Stimulated activated naive CD8-positive, alpha-beta T cell treated with anti-CD3 and anti-CD28 coated beads, Interleukin-15, Interleukin-2, amounts not matched to agents 100 ng/mL and 50 ng/mL, for 24 hours (primary cell): ENCODE data around the gene MARK1.

Source experiments
- H3K27ac Mint-ChIP-seq: one replicate; pipeline ENCODE4 v1.8.0; 2021; ENCODE audit warnings: mild to moderate bottlenecking, mixed read lengths
- H3K27me3 Mint-ChIP-seq: one replicate; pipeline ENCODE4 v1.8.0; 2021; ENCODE audit warnings: mixed read lengths
- H3K36me3 Mint-ChIP-seq: one replicate; pipeline ENCODE4 v1.8.0; 2021; ENCODE audit warnings: low read depth, mixed read lengths
- H3K4me1 Mint-ChIP-seq: one replicate; pipeline ENCODE4 v1.8.0; 2021; ENCODE audit warnings: low read depth, mixed read lengths
- H3K4me3 Mint-ChIP-seq: one replicate; pipeline ENCODE4 v1.8.0; 2021; ENCODE audit warnings: mild to moderate bottlenecking, mixed read lengths
- H3K9me3 Mint-ChIP-seq: one replicate; pipeline ENCODE4 v1.8.0; 2021; ENCODE audit warnings: mixed read lengths

The MARK1 gene

DNA sequence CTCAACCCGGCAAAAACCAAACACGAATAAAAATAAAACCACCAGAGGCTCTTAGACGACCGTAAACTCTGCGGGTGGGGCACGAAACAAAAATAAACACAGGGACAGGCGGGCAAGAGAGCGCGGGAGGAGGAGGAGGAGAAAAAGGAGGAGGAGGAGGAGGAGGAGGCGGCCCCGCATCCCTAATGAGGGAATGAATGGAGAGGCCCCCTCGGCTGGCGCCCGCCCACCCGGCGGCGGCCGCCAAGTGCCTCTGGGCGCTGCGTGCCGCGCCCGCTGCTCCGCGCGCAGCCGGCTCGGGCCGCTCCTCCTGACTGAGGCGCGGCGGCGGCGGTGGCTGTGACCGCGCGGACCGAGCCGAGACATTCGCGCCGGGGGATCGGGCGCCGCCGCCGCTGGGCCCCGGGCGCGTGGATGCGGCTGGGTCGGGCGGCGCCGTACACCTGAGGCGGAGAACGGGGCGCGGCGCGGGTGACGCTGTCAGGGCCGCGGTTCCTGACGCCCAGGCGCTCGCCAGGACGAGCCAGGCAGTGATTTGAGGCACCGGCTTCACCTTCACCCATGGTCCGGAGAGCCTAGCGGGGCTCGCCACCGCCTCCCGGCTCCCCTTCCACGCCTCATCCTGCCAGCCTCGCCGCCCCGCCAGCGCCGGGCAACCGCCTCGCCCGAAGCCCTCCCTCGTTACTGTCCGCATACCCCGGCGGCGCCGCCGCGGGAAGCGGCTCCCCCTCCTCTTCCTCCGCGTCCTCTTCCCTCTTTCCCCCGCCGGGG lies at the start of gene MARK1:
Gene MARK1 (plus strand): TSS at position 229 of the 771 bp plus-strand sequence. CDS start 687 bp downstream, outside the sequence.
- peaks cover 17% of the 10 kb centered on the region for H3K4me1 Mint-ChIP-seq
- H3K9me3 Mint-ChIP-seq, result no peaks in the 10 kb centered on the region
- peak within 1 kb of the TSS; percentile 81 for H3K27ac Mint-ChIP-seq
- H3K4me3 Mint-ChIP-seq, result peak within 1 kb of the TSS; percentile 84
- H3K27me3 Mint-ChIP-seq, result peaks cover 75% of the 10 kb centered on the region
- no peaks in the 10 kb centered on the region for H3K36me3 Mint-ChIP-seq

DNA sequence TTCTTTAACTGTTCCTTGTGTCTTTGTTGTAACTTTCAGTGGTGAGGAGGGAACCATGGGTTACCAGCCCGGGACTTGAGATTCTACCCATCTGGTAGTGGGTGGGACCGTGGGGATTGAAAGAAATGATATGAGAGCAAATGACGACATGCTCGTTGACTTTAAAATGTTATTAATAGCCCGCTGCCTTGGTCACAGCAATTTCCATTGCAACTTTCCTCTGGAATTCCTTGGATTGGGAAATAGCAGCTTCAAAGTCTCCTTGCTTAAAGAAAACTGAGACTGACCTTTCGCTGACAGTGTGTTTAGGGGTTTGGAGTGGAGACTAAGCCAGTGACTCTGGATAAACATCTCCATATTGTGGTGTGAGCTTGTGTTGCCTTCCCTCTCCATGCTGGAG lies 44.2 kb upstream of the MARK1 start:
- H3K9me3 Mint-ChIP-seq, result no peaks in the 10 kb centered on the region
- no peak overlapping the region for H3K27ac Mint-ChIP-seq
- H3K36me3 Mint-ChIP-seq, result no peaks in the 10 kb centered on the region
- no peaks in the 10 kb centered on the region for H3K4me1 Mint-ChIP-seq
- H3K4me3 Mint-ChIP-seq, result no peak overlapping the region
- H3K27me3 Mint-ChIP-seq, result peaks cover 12% of the 10 kb centered on the region

- Mint-ChIP-seq H3K4me1 (no peaks in the 10 kb centered on the region), H3K4me3 (no peak overlapping the region), H3K27ac (no peak overlapping the region), H3K36me3 (no peaks in the 10 kb centered on the region), H3K27me3 (peaks cover 15% of the 10 kb centered on the region), H3K9me3 (no peaks in the 10 kb centered on the region)
These were observed 43.8 kb upstream of the MARK1 start for GRCh38 chr1:220484135-220484534.

DNA sequence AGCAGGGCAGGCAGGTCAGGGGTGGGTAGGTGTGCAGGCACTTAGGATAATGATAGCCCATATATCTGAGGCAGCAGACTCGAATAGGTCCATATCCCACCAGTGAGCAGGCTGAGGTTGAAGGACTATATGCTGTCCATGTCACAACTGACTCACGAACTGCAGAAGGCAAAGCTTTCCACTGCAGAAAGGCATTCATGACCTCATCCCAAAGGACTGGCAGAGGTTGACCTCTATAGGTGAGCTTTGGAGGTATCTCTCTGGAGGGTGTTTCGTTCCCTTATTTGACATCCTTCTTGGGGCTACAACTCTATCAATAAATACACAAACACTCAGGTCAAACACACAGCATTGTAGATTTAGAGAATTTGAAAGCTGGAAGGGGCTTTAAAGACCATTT lies 42.8 kb upstream of the MARK1 start:
- Mint-ChIP-seq H3K4me3 (no peak overlapping the region), H3K27ac (no peak overlapping the region)

DNA sequence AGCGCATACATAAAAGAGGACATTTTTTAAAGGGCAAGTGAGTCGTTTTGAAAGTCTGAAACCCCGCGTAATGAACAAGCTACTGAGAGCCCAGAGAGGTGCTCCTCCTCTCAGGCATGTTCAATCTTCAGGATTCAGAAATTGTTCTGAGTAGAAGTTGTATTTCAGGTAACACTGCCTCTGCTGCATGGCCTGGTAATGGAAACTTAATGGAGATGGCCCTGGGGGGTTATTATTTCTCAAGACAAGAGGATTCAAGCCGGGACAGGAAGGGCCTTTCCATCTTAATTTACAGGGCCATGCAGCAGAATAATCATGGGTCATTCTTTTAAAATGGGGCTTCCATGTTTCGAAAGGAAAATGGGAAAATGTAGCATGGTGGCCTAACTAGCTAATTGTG lies 42.1 kb upstream of the MARK1 start:
- H3K36me3 Mint-ChIP-seq, result no peaks in the 10 kb centered on the region
- H3K4me3 Mint-ChIP-seq, result no peak overlapping the region
- H3K4me1 Mint-ChIP-seq, result no peaks in the 10 kb centered on the region
- H3K27me3 Mint-ChIP-seq, result peaks cover 9% of the 10 kb centered on the region
- H3K9me3 Mint-ChIP-seq, result no peaks in the 10 kb centered on the region
- no peak overlapping the region for H3K27ac Mint-ChIP-seq

More for the DNA sequence above, 42.8 kb upstream of the MARK1 start:
- Mint-ChIP-seq H3K4me1 (no peaks in the 10 kb centered on the region), H3K9me3 (no peaks in the 10 kb centered on the region), H3K27me3 (peaks cover 9% of the 10 kb centered on the region), H3K36me3 (no peaks in the 10 kb centered on the region)

DNA sequence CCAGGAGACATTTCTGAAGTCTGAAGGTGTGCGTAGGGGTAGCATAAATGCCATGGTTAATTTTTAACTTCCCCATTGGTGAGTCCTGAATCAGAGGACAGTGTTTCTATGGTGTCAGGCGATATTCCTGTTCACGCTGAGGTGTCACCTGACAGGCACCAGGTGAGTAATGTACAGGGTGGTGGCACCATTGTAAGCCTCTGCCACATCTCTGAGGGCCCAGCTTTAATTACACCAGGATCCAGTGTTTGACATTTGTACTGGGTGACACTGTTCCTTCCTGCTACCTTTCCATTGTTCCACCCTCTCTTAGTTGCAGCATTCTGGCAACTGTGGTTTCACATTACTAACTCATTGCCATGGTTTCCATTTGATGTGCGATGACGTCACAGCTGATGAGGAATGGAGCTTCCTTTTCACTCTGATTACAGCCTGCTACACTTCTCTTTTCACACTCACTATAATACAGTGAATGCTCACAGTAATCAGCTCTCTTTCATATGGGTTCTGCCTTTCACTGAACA lies 40.6 kb upstream of the MARK1 start:
- no peaks in the 10 kb centered on the region for H3K9me3 Mint-ChIP-seq

GRCh38 chr1:220491891-220492290 lies 36.0 kb upstream of the MARK1 start:
- H3K36me3 Mint-ChIP-seq, result no peaks in the 10 kb centered on the region
- no peaks in the 10 kb centered on the region for H3K4me1 Mint-ChIP-seq
- no peak overlapping the region for H3K27ac Mint-ChIP-seq
- H3K4me3 Mint-ChIP-seq, result no peak overlapping the region
- peaks cover 14% of the 10 kb centered on the region for H3K27me3 Mint-ChIP-seq
- H3K9me3 Mint-ChIP-seq, result no peaks in the 10 kb centered on the region

More for the DNA sequence above, 40.6 kb upstream of the MARK1 start:
- peaks cover 9% of the 10 kb centered on the region for H3K27me3 Mint-ChIP-seq
- no peaks in the 10 kb centered on the region for H3K36me3 Mint-ChIP-seq
- H3K4me1 Mint-ChIP-seq, result no peaks in the 10 kb centered on the region
- no peak overlapping the region for H3K27ac Mint-ChIP-seq
- H3K4me3 Mint-ChIP-seq, result no peak overlapping the region

DNA sequence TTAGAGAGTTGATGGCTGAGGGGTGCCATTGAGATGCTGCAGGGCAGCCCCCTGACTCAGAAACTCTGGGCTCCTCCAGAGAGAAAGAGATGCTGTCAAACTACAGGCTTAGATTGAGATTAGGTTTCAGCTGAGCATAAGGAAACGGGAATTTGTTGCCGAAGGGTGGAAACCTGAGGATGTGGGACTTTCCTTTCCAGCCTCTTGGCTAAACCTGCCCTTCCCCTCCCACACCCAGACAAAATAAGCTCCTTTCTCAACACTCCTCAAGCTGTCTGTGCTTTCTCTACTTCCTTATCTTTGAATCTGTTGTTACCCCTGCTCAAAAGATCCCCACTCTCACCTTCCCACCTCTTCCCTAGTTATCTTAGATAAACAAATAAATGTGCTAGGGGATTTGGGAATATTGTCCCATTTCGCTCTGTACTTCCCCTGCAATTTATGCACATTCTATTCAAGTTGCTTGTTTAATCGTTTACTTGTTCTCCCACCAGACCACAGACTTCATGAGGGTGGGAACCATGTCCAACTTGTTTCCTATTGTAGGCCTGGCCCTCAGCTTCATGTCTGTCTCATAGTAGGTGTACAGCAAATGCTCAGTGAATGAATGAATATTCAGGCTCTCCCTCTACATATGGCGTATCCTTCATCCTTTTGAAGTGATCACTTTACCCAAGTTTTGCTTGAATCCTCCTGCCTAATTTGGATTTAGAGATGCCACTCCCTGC lies 30.6 kb upstream of the MARK1 start:
- Mint-ChIP-seq H3K36me3 (no peaks in the 10 kb centered on the region), H3K9me3 (no peaks in the 10 kb centered on the region), H3K27me3 (peaks cover 17% of the 10 kb centered on the region), H3K4me3 (no peak overlapping the region), H3K4me1 (no peaks in the 10 kb centered on the region), H3K27ac (no peak overlapping the region)

DNA sequence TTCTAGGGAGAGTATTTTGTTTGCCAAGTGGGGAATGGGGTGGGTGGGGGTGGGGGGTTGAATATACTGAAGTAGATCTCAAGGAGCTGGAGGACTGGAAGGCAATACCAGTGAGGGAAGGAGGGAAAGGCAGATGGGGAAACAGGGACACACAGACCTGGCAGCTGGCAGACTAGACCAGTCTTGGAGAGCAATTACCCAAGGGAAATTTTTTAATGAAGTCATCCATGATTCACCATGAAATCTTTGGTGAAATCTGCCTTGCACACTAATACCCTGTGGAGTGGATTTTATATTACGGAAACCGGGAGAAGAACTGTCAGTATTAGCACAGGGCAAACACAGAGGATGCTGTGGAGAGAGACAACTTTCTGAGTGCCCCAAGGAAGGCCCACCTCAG lies 29.7 kb upstream of the MARK1 start:
- Mint-ChIP-seq H3K9me3 (no peaks in the 10 kb centered on the region), H3K27ac (no peak overlapping the region), H3K4me1 (no peaks in the 10 kb centered on the region), H3K36me3 (no peaks in the 10 kb centered on the region), H3K4me3 (no peak overlapping the region), H3K27me3 (peaks cover 17% of the 10 kb centered on the region)

GRCh38 chr1:220500372-220500771 lies 27.6 kb upstream of the MARK1 start:
- H3K27me3 Mint-ChIP-seq, result peaks cover 14% of the 10 kb centered on the region
- H3K4me1 Mint-ChIP-seq, result no peaks in the 10 kb centered on the region
- H3K4me3 Mint-ChIP-seq, result no peak overlapping the region
- no peak overlapping the region for H3K27ac Mint-ChIP-seq
- H3K9me3 Mint-ChIP-seq, result no peaks in the 10 kb centered on the region
- no peaks in the 10 kb centered on the region for H3K36me3 Mint-ChIP-seq

DNA sequence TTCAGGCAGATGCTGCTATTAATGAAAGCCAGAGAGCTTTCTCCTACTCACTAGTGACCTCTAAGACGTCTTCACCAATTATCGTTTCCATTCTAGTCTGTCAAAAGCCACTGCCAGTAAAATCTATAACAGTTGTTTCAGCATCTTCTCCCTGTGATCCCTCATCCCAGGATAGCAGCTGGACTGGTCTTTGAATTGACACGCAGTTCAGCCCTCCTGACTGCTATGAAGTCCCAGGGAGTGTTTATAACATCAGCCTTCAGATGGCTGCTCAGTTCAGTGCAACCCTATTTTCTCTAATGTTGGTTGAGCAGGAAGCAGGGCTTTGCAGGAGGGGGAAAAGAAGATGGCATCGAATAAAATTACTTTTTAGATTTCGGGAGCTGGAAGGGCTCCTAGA lies 23.6 kb upstream of the MARK1 start:
- H3K27me3 Mint-ChIP-seq, result peaks cover 7% of the 10 kb centered on the region
- no peak overlapping the region for H3K4me3 Mint-ChIP-seq
- no peaks in the 10 kb centered on the region for H3K9me3 Mint-ChIP-seq
- no peak overlapping the region for H3K27ac Mint-ChIP-seq
- H3K36me3 Mint-ChIP-seq, result no peaks in the 10 kb centered on the region
- no peaks in the 10 kb centered on the region for H3K4me1 Mint-ChIP-seq

DNA sequence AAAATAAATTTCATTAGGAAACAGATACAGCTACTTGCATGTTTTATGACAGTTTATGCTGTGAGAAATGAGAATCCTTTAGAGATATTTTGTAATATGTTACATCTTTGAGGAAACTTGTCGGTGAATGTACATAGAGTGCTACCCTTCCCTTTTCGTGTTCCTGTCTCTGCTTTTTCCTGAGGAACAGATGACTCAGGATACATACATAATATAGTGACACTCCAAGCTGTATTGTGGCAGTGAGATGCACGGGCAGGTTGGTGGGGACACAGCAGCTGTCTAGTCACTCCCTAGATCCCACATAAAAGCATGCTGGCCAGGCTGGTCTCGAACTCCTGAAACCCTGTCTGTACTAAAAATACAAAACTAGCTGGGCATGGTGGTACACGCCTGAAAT lies 20.9 kb upstream of the MARK1 start:
- no peaks in the 10 kb centered on the region for H3K4me1 Mint-ChIP-seq
- no peak overlapping the region for H3K27ac Mint-ChIP-seq
- no peak overlapping the region for H3K4me3 Mint-ChIP-seq
- no peaks in the 10 kb centered on the region for H3K36me3 Mint-ChIP-seq
- H3K27me3 Mint-ChIP-seq, result peaks cover 10% of the 10 kb centered on the region
- no peaks in the 10 kb centered on the region for H3K9me3 Mint-ChIP-seq

DNA sequence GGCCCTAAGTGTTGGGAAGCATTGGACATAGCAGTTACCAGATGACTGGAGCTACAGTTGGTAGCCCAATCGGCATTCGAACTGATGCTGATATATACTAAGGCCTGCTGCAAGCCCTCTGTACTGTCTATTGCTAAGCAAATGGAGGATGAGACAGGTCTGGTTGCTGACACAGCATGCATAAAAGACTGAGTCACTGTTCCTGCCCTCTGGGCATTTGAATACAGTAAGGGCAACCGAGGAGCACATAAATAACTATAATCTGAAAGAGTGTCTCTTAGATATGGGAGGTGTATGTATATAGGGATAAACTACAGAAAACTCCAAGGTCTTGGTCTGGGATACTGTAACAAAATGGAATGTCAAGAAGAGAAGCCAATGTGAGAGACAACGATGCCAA lies 16.8 kb upstream of the MARK1 start:
- Mint-ChIP-seq H3K9me3 (no peaks in the 10 kb centered on the region), H3K27ac (no peak overlapping the region), H3K36me3 (no peaks in the 10 kb centered on the region), H3K27me3 (peaks cover 10% of the 10 kb centered on the region), H3K4me1 (no peaks in the 10 kb centered on the region), H3K4me3 (no peak overlapping the region)

DNA sequence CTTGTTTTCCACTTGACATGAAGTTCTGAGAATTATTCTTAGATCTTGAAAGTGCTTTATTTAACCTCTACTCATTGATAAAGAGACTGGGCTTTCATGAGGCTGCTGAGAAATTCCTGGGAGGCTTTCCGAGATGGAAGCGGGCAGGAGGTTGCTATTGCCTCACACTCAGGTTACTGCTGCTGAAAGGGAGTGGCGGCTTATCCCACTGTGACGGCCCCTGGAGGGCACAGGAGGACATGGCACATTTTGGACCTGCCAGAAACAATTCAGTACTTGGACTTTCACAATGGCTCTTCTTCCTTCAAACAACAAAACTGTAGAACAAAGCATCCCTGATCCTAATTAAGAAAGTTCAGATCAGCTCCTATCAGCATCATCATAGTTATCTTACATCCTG lies 16.2 kb upstream of the MARK1 start:
- H3K27me3 Mint-ChIP-seq, result peaks cover 13% of the 10 kb centered on the region
- no peaks in the 10 kb centered on the region for H3K9me3 Mint-ChIP-seq
- no peak overlapping the region for H3K4me3 Mint-ChIP-seq
- no peaks in the 10 kb centered on the region for H3K4me1 Mint-ChIP-seq
- no peak overlapping the region for H3K27ac Mint-ChIP-seq
- no peaks in the 10 kb centered on the region for H3K36me3 Mint-ChIP-seq

DNA sequence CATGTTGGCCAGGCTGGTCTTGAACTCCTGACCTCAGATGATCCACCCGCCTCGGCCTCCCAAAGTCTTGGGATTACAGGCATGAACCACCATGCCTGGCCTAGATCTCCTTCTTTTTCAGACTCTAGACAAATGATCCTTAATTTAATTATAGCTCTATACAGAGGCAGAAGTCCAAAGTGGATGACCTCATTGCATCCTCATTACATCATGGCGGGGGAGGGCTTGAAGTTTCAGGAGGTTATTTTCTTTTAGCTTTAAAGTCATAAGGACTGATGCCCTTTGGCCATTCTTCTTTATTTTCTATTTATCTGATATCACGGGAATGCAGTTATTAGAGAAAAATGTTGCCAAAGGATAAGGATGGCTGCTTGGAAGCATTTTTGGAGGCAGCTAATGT lies 14.1 kb upstream of the MARK1 start:
- H3K4me1 Mint-ChIP-seq, result no peaks in the 10 kb centered on the region
- no peak overlapping the region for H3K27ac Mint-ChIP-seq
- H3K36me3 Mint-ChIP-seq, result no peaks in the 10 kb centered on the region
- peaks cover 4% of the 10 kb centered on the region for H3K9me3 Mint-ChIP-seq
- H3K4me3 Mint-ChIP-seq, result no peak overlapping the region
- H3K27me3 Mint-ChIP-seq, result peaks cover 25% of the 10 kb centered on the region
